GM19467 (cell line): ENCODE measurements around the gene SDK2.
"Not testable (repeated sequence)": the region's sequence is repeated elsewhere in the genome, so short reads cannot be mapped to it uniquely, and the experiment has no call there.

Experiments used
- ATAC-seq: cut with Tn5 transposase; IDR thresholded peaks from one replicate; pipeline ENCODE4 v1.9.1; 2021; ENCODE audit warnings: mild to moderate bottlenecking, moderate library complexity; ENCODE audit not compliant: unreplicated experiment

The SDK2 gene

DNA sequence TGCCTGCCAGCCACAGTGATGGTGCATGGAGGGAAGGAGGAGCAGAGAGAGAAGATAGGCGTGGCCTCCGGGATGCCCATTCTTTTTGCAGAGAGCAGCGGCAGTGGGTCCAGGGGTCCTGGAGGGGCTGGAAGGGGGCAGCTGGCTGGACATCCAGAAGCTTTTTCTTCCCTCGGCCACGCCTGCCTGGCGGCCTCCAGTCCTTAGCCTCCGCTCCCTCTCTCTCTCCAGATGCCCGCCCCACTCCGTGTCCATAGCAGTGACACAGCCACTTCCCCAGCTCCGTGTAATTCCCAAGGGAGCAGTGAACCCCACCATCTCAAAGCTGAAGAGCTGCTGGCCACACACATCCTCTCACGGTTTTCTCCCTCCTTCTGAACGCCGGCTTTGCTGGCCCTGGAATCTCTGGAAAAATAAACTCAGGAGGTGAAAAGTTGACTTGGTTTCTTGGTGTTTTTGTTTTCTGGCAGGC, 306.2 kb downstream of the SDK2 start:
- no peak for ATAC-seq

GRCh38 chr17:73337330-73337710, 306.9 kb downstream of the SDK2 start:
- ATAC-seq, result no peak

- no peak for ATAC-seq
Measured at GRCh38 chr17:73336408-73337329, 307.6 kb downstream of the SDK2 start.

DNA sequence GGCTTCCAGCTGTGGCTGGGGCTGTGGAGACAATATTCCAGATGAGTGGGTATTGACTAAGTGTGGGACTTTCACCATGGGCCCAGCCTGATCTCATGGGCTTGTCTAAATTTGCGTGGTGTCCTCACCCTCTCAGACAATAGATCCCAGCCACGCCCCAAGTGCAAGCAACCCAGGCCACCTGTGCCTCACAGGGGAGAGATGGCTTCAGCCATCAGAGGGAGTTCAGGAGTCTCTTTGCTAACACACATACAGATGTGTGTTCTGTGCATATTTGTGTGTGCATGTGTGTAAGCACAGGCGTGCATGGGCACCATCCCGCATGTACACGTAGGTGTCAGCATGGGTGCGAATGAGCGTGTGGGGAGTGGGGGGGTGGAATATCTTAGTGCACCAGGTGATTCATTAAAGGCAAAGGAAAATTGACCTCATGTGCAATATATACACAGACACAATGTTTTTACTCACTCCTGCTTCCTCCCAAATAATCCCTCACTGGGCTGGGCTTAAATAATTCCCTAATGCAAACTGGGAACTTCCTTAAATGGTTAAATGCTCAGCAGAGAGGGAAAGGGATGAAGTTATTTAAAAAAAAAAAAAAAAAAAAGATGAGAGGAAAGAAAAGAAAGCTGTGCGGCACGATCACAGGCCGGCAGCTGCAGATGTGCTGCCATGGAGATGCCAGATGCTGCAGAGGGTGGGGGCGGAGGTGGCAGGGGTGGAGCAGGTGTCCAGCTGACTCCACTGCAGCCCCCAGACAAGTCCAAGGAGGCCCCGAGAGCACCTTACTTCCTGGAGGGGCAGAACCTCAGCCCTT, 308.4 kb downstream of the SDK2 start:
- ATAC-seq, result no peak

GRCh38 chr17:73334771-73335513, 309.3 kb downstream of the SDK2 start:
- no peak for ATAC-seq

GRCh38 chr17:73333445-73333844, 310.8 kb downstream of the SDK2 start:
- not testable (repeated sequence) for ATAC-seq

GRCh38 chr17:73331060-73331459, 313.2 kb downstream of the SDK2 start:
- ATAC-seq, result no peak

DNA sequence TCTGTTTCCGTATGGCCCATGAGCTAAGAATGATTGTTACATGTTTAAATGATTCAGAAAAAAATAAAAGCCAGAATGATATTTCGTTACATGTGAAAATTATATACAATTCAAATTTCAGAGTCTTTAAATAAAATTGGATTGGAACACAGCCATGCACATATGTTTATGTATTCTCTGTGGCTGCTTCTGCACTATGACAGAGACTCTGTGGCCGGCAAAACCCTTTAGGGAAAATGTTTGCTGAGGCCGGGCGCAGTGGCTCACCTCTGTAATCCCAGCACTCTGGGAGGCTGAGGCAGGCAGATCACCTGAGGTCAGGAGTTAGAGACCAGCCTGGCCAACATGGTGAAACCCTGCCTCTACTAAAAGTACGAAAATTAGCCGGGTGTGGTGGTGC, 316.6 kb downstream of the SDK2 start:
- ATAC-seq, result no peak

DNA sequence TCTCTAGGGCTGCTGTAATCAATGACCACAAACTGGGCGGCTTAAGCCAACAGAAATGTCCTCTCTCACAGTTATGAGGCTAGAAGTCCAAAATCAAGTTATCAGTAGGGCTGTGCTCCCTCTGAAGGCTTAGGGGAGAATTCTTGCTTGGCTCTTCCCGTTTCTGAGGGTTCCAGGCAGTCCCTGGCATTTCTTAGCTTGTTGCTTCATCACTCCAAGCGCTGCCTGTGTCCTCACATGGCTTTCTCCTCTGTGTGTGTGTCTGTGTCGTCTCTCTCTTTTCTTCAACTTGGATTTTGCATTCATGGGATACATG, 318.8 kb downstream of the SDK2 start:
- ATAC-seq, result no peak

GRCh38 chr17:73324711-73325526, 319.3 kb downstream of the SDK2 start:
- ATAC-seq, result no peak

- no peak for ATAC-seq
Measured at GRCh38 chr17:73324160-73324475, 320.1 kb downstream of the SDK2 start.

- no peak for ATAC-seq
Measured at GRCh38 chr17:73323409-73324159, 320.7 kb downstream of the SDK2 start.

GRCh38 chr17:73320601-73321264, 323.5 kb downstream of the SDK2 start:
- no peak for ATAC-seq

GRCh38 chr17:73319766-73320165, 324.5 kb downstream of the SDK2 start:
- no peak for ATAC-seq

DNA sequence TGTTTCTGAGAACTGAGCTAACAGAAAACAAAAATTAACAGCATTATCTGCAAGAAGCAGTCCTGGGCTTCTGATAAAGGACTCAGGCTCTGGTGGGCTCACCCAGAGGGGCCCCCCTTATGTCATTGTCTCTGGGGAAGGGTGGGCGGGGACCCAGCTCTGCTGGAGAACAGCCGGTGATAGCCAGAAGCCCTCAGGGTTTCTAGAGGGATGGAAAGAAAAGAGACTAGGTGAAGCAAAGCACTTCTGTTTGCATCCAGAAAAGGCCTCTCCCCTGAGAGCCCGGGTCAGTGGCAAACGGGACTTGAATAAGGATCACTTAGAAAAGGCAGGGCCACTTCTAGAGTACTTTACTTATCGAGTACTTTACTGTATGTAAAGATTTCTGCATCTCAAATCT, 325.4 kb downstream of the SDK2 start:
- ATAC-seq, result no peak

DNA sequence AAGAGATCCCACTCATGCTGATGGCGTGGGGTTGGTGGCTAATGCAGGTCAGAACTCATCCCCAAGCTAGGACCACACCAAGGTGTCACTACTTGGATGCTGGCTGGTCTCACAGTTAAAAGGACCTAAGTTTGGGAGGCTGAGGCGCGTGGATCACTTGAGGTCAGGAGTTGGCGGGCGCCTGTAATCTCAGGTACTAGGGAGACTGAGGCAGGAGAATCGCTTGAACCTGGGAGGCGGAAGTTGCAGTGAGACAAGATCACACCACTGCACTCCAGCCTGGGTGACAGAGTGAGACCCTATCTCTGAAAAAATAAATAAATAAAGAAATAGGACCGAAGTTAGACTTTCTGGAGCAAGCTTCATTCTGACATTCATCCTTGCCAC, 325.8 kb downstream of the SDK2 start:
- no peak for ATAC-seq

DNA sequence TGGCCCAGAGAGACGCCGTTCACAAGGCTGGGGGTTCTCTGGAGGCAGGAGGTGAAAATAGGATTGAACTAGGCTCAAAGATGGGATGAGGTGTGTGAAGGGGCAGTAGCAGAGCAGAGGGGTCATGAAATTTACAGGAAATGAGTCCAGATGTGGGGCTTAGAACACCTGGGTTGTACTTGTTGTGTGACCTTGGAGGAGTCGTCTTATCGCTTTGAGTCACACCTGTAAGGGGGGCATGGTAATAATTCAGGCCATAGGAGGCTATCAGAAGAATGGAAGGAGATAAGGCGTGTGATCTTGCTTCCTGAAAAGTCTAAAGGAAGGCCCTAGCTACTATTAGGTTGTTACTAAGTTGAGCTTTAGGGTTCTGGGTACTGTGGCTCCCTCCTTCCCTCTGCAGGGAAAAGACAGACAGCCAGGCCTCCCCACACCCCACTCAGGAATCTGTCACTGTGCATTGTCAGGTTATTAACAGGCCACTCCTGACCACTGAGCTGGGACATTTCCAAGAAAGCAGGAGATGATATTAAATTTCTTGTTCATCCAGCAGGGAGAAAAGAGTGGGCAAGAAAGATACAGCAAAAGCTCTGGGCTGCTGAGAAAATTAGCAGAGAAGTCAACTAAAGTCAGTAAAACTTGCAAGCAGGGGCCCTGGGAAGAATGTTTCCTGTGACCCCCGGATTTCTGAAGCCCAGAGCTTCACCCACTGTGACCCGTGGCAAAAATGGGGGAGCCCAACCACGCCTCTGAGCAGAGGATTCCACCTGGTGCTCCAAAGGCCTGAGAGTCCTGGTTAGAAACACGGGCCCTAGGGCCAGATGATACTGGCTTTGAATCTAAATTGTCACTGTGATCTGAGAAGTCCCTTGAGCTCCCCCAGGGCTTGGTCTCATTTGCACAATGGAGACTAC, 326.5 kb downstream of the SDK2 start:
- no peak for ATAC-seq

GRCh38 chr17:73316919-73317505, 327.2 kb downstream of the SDK2 start:
- ATAC-seq, result no peak
